Hepatocyte (in vitro differentiated cells): ENCODE results near the gene IFT27. TPM values are rescaled to one million over a fixed set of nuclear protein-coding genes. Genes with fewer than 3 reads are reported as not detected.

ENCODE experiments used
- DNase-seq: peaks from one replicate; pipeline ENCODE4 v3.0.0-alpha.2; 2016; ENCODE audit warnings: low spot score
- H2AFZ ChIP-seq: fragments of 200-600 bp; sonication (generic); 2 replicates; pipeline ENCODE4 v1.6.0; 2016; ENCODE audit warnings: antibody characterized with exemption, mild to moderate bottlenecking
- H3K27ac ChIP-seq: fragments of 200-600 bp; sonication (generic); 2 replicates; pipeline ENCODE4 v1.5.1; 2016; ENCODE audit warnings: mild to moderate bottlenecking
- H3K27me3 ChIP-seq: fragments of 200-600 bp; sonication (generic); 2 replicates; pipeline ENCODE4 v1.6.1; 2016
- H3K36me3 ChIP-seq: fragments of 200-600 bp; sonication (generic); replicated peaks from 2 replicates; pipeline ENCODE4 v1.5.1; 2016; ENCODE audit warnings: low read depth; ENCODE audit not compliant: insufficient read depth
- H3K4me1 ChIP-seq: fragments of 200-600 bp; sonication (generic); 2 replicates; pipeline ENCODE4 v1.5.1; 2016; ENCODE audit warnings: mild to moderate bottlenecking, moderate library complexity; ENCODE audit not compliant: insufficient read depth
- H3K4me2 ChIP-seq: fragments of 200-600 bp; sonication (generic); 2 replicates; pipeline ENCODE4 v1.6.0; 2016
- H3K4me3 ChIP-seq: fragments of 200-600 bp; sonication (generic); 2 replicates; pipeline ENCODE4 v1.5.1; 2016; ENCODE audit warnings: mild to moderate bottlenecking
- H3K79me2 ChIP-seq: fragments of 200-600 bp; sonication (generic); 2 replicates; pipeline ENCODE4 v1.6.0; 2017; ENCODE audit warnings: mild to moderate bottlenecking
- H3K9me2 ChIP-seq: fragments of 200-600 bp; sonication (generic); replicated peaks from 2 replicates; pipeline ENCODE4 v1.6.0; 2017; ENCODE audit warnings: mild to moderate bottlenecking; ENCODE audit not compliant: insufficient read depth
- H3K9me3 ChIP-seq: fragments of 200-600 bp; sonication (generic); 2 replicates; pipeline ENCODE4 v1.5.1; 2016; ENCODE audit warnings: low read depth, mild to moderate bottlenecking
- H4K20me1 ChIP-seq: fragments of 200-600 bp; sonication (generic); 2 replicates; pipeline ENCODE4 v1.6.0; 2016; ENCODE audit warnings: mild to moderate bottlenecking; ENCODE audit not compliant: insufficient read depth, poor library complexity, severe bottlenecking
- EZH2 ChIP-seq: fragments of 200-600 bp; sonication (generic); IDR thresholded peaks from 2 replicates; pipeline ENCODE4 v1.6.1; 2016; ENCODE audit warnings: antibody characterized with exemption, mild to moderate bottlenecking, borderline replicate concordance
- EZH2phosphoT487 ChIP-seq: fragments of 200-600 bp; sonication (generic); IDR thresholded peaks from one replicate; pipeline ENCODE4 v1.6.1; 2018; ENCODE audit warnings: antibody characterized with exemption, mild to moderate bottlenecking, low read depth, moderate library complexity; ENCODE audit not compliant: unreplicated experiment, severe bottlenecking
- WGBS: methylation state at CpG from one replicate; pipeline ENCODE4 v1.1.6; 2016; ENCODE audit warnings: low lambda C conversion rate; ENCODE audit errors: missing lambda C conversion rate; 5-methylcytosine and 5-hydroxymethylcytosine counted together
- polyA plus RNA-seq: library from polyadenylated mRNA; unstranded; fragments of >200 nt; fragmentation: Nextera tagmentation; extraction: Ambion mirVana; gene quantifications from 2 replicates; pipeline ENCODE4 v1.2.1, GENCODE V29; 2016
- total RNA-seq: library from RNA; depleted of rRNA; stranded (reverse); fragments of >200 nt; gene quantifications from 2 replicates; pipeline ENCODE4 v1.2.3, GENCODE V29; 2014
- TF ChIP-seq, protein P1 (sequence below): fragments of 200-600 bp; sonication (generic); IDR thresholded peaks from 2 replicates; pipeline ENCODE4 v1.5.1; 2016; ENCODE audit warnings: antibody characterized with exemption, mild to moderate bottlenecking; ENCODE audit not compliant: poor library complexity

Gene IFT27
- total and polyA plus RNA-seq, 2 experiments from 2014 or later, result 15.3 to 25.3 TPM

DNA sequence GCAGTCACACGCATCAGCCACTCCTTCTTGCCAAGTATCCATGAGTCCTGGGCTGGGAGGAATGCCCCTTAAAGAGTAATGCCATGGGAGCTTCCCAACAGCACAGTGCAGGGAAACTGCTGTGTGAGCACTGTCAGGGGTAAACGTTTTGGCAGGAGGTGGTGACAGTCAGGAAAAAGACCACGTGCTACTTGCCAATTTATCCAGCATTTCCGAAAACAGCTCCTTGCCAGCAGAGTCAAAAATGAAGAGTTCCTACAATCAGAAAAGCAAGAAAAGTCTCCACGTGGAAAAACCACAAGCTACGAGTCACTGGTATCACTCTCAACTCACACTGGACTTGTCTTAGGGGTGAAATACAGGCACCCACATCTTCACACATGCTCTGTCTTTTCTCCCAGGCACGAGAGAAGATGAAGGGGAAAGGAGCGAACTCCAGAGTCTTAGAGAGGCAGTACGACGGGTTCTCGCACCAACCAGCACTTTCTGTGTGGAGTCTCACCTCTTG is 9.9 kb downstream of the IFT27 start:
- 90% methylated on average over 11 of the region's 11 CpGs for WGBS
- Histone ChIP-seq H3K27me3 (no peaks in the 10 kb centered on the region), H3K4me3 (no peak overlapping the region), H4K20me1 (no peaks in the 10 kb centered on the region), H3K36me3 (no peaks in the 10 kb centered on the region), H3K4me2 (no peak overlapping the region), H3K27ac (no peak overlapping the region), H3K79me2 (no peaks in the 10 kb centered on the region), H3K9me3 (no peaks in the 10 kb centered on the region), H3K4me1 (peaks cover 7% of the 10 kb centered on the region), H3K9me2 (no peaks in the 10 kb centered on the region), H2AFZ (no peak overlapping the region)
- no peak for DNase-seq
- no peak for TF ChIP-seq EZH2
- TF ChIP-seq, protein P1, sequence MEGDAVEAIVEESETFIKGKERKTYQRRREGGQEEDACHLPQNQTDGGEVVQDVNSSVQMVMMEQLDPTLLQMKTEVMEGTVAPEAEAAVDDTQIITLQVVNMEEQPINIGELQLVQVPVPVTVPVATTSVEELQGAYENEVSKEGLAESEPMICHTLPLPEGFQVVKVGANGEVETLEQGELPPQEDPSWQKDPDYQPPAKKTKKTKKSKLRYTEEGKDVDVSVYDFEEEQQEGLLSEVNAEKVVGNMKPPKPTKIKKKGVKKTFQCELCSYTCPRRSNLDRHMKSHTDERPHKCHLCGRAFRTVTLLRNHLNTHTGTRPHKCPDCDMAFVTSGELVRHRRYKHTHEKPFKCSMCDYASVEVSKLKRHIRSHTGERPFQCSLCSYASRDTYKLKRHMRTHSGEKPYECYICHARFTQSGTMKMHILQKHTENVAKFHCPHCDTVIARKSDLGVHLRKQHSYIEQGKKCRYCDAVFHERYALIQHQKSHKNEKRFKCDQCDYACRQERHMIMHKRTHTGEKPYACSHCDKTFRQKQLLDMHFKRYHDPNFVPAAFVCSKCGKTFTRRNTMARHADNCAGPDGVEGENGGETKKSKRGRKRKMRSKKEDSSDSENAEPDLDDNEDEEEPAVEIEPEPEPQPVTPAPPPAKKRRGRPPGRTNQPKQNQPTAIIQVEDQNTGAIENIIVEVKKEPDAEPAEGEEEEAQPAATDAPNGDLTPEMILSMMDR, result no peak
- no peak for TF ChIP-seq EZH2phosphoT487

DNA sequence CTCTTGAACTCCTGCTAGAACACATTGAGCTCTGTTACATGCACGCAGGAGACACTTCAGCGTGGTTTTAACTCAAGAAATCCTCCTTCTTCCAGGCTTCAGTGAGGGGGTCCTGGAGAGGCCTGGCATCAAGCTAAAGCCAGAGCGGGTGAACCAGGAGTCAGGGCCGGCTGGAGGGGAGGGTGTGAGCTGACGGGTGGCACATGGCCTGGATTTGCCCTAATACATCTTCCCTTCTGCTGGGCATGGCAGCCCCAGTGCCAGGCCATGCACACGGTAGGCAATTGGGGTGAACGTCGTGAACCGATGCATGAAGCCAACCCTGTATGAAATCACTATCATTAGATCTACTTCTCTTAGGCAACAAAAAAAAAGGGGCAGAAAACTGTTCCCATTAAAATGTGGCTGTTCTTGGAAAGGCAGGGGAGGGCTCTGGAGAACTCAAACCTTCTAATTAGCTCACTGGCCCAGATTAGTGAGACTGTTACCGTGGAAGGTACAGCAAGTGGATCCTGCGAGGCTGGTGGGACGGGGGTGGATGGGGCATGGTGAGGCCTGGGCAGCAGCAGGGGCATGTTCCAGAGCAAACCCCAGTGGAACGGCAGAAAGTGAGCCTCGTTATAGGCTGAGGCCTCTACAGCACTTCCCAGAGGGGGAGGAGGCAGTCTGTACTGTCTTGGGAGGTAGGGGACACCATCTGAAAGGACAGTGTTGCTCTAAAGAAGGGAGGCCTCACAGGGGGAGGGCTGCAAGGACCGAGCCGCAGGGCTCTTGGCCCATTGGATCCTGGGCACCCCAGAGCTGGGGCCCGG is 10.6 kb downstream of the IFT27 start:
- no peaks in the 10 kb centered on the region for H3K36me3 ChIP-seq
- no peaks in the 10 kb centered on the region for H4K20me1 ChIP-seq
- WGBS, result 94% methylated on average over 17 of the region's 17 CpGs

DNA sequence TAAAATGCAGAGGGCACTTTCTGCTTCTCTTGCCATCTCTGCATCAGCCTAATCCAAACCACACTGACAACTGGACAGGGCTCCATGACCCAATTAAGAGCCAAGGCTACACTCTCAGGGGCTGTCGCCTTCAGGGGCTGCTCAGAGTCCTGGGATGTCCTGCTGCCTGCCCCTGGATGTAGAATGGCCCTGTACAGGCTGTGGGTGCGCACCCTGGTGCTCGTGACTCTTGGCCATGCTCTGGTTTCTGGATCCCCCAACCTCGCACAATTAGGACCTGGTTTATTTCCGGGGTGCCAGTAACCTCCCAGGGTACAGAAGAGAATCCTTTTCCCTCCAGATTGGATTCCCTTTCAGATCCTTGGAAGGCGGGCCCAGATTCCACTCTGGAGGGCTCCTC is 11.3 kb downstream of the IFT27 start:
- Histone ChIP-seq H3K36me3 (no peaks in the 10 kb centered on the region), H3K79me2 (no peaks in the 10 kb centered on the region), H4K20me1 (no peaks in the 10 kb centered on the region), H3K9me2 (no peaks in the 10 kb centered on the region), H3K4me2 (no peak overlapping the region), H3K4me3 (no peak overlapping the region), H3K27ac (no peak overlapping the region), H3K4me1 (peaks cover 7% of the 10 kb centered on the region), H2AFZ (no peak overlapping the region), H3K9me3 (no peaks in the 10 kb centered on the region), H3K27me3 (no peaks in the 10 kb centered on the region)
- 97% methylated on average over 6 of the region's 6 CpGs for WGBS
- TF ChIP-seq, protein P1, result no peak
- TF ChIP-seq EZH2 (no peak), EZH2phosphoT487 (no peak)
- DNase-seq, result no peak

More for the DNA sequence above, 10.6 kb downstream of the IFT27 start:
- H3K9me3 ChIP-seq, result no peaks in the 10 kb centered on the region
- H3K27ac ChIP-seq, result no peak overlapping the region
- no peaks in the 10 kb centered on the region for H3K79me2 ChIP-seq
- TF ChIP-seq, protein P1, result no peak
- TF ChIP-seq EZH2phosphoT487 (no peak), EZH2 (no peak)
- H3K9me2 ChIP-seq, result no peaks in the 10 kb centered on the region
- no peak overlapping the region for H2AFZ ChIP-seq
- peaks cover 7% of the 10 kb centered on the region for H3K4me1 ChIP-seq
- H3K27me3 ChIP-seq, result no peaks in the 10 kb centered on the region
- H3K4me2 ChIP-seq, result no peak overlapping the region
- H3K4me3 ChIP-seq, result no peak overlapping the region
- DNase-seq, result no peak
